ENCODE measurements around the gene CENATAC. TPM values are rescaled to one million over a fixed set of nuclear protein-coding genes. Genes with fewer than 3 reads are reported as not detected.

CENATAC gene
- total RNA-seq, 4 donors from 2014 or later: 36.9 to 66.9 (median 50.9) TPM

DNA sequence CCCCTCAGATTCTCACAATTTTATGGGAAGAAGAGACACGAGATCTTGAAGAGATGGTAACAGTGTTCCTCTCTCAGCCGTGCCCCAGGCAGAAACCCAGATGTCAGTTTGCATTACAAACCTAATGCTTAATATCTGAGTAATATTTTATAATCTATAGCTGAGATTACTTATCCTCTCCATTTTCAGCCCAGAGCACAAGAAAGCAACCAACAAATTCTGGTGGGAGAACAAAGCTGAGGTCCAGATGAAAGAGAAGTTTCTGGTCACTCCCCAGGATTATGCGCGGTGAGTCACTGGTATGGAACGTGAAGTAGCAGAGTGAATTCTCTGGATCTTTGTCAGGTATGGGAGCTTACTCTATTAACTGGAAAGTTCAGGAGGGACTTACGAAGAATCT is 884 bp downstream of the CENATAC start:
- peak; percentile 64 for ATAC-seq (ENCODE audit: low FRiP score)

DNA sequence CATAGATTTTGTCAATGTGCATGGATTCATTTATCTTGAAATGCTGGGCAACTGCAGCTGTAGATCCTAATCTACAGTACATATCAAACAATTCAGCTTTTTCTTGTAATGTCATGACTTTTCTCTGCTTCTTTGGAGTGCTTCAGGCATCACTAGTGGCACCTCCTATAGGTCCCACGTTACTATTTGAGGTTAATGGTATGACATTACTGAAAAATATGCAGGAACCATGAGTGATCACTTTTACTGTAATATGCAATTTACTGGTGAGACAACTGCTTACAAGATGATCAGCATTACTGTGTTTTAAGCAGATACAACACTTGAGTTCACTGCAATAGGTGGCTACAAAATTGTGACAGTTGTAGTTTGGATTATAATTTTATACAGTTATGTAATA is 3.0 kb downstream of the CENATAC start:
- TF ChIP-seq, protein P1, sequence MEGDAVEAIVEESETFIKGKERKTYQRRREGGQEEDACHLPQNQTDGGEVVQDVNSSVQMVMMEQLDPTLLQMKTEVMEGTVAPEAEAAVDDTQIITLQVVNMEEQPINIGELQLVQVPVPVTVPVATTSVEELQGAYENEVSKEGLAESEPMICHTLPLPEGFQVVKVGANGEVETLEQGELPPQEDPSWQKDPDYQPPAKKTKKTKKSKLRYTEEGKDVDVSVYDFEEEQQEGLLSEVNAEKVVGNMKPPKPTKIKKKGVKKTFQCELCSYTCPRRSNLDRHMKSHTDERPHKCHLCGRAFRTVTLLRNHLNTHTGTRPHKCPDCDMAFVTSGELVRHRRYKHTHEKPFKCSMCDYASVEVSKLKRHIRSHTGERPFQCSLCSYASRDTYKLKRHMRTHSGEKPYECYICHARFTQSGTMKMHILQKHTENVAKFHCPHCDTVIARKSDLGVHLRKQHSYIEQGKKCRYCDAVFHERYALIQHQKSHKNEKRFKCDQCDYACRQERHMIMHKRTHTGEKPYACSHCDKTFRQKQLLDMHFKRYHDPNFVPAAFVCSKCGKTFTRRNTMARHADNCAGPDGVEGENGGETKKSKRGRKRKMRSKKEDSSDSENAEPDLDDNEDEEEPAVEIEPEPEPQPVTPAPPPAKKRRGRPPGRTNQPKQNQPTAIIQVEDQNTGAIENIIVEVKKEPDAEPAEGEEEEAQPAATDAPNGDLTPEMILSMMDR (IDR thresholded peaks at IDR 0.05): no peak
- DNase-seq (ENCODE audit: low spot score) (no peak), ATAC-seq (ENCODE audit: low FRiP score) (no peak)

More for the DNA sequence above, 884 bp downstream of the CENATAC start:
- TF ChIP-seq, protein P1 (IDR thresholded peaks at IDR 0.05): no peak
- DNase-seq (ENCODE audit: low spot score): peak; percentile 39

DNA sequence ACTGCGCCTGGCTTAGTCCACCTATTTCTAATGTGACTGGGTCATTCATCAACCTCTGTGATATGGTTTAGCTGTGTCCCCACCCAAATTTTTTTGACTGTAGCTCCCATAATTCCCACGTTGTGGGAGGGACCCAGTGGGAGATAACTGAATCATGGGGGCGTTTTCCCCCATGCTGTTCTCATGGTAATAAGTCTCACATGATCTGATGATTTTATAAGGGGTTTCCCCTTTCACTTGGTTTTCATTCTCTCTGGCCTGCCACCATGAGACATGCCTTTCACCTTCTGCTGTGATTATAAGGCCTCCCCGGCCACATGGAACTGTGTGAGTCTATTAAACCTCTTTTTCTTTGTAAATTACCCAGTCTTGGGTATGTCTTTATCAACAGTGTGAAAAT is 8.7 kb downstream of the CENATAC start:
- TF ChIP-seq, protein P1 (IDR thresholded peaks at IDR 0.05): no peak
- ATAC-seq (ENCODE audit: low FRiP score): no peak
- DNase-seq (ENCODE audit: low spot score): no peak

DNA sequence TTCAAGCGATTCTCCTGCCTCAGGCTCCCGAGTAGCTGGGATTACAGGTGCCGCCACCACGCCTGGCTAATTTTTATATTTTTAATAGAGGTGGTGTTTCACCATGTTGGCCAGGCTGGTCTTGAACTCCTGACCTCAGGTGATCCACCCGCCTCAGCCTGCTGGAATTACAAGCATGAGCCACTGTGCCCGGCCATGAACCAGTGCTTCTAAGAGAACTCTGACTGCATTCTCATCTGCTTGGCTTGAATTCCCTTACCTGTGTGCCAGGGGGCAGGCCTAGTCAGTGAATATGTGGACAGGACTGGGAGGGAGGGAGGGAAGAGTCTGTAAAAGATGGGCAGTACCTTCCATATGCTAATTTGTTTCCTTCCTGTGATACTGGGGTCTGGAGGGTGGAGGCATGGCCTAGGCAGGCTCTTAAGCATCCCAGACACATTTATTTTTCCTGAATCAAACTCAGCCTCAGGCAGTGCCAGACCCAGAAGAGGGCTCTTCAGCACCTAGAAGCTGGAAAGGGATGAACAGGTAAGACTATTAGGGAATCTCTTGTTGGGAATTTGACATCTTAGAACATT is 13.6 kb downstream of the CENATAC start:
- DNase-seq (ENCODE audit: low spot score): no peak
- TF ChIP-seq, protein P1 (IDR thresholded peaks at IDR 0.05): no peak
- ATAC-seq (ENCODE audit: low FRiP score): no peak

DNA sequence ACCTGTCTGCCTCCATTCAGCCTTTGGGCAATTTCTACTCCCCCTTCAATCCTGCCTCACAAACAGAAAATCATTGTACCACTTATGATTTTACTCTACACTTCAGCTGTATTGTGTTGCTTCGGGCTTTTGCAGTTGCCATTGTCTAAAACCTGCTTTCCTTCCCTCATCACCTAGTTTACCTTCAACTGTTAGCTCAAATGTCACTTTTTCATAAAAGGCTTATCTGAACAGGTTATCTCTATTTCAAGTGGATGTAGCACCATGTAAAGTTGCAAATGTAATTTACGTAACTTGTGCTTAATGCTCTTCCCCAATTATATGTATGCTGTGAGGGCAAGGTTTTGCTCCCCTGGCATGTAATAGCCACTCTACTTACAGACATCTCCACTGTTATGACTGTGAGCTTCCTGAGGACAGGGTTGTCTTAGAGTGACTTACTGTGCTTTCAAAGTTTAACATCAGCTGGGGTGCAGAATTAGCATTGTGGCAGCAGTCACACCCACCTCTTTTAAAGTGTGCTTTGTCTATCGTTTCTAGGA is 14.8 kb downstream of the CENATAC start:
- no peak for DNase-seq (ENCODE audit: low spot score)
- no peak for ATAC-seq (ENCODE audit: low FRiP score)
- TF ChIP-seq, protein P1 (IDR thresholded peaks at IDR 0.05): no peak

DNA sequence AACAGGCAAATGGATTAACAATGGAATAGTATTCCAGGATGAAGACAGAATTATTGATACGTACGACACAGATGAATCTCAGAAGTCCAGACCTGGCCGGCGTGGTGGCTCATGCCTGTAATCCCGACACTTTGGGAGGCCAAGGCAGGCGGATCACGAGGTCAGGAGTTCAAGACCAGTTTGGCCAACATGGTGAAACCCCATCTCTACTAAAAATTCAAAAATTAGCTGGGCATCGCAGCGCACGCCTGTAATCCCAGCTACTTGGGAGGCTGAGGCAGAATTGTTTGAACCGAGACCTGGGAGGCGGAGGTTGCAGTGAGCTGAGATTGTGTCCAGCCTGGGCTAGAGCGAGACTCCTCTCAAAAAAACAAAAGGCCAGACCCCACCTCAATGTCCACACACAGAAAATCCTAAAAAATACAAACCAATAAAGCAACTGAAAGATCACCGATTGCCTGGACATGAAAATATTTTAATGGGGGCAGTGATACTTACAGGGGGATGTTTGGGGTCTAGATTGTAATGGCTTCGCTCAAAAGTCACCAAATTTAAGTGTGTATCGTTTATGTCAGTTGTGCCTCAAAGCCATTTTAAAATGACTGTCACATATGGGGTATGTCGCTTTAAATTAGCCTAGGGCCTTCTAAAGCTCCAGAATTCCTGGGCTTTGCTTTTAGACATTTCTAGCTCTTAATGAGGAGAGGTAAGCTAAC is 16.4 kb downstream of the CENATAC start:
- no peak for DNase-seq (ENCODE audit: low spot score)
- TF ChIP-seq, protein P1 (IDR thresholded peaks at IDR 0.05): no peak
- no peak for ATAC-seq (ENCODE audit: low FRiP score)

Measured in omental fat pad (tissue), 4 donors.